SK-N-MC (cell line): ENCODE data around the gene ATRN.
"Not testable (repeated sequence)": the region's sequence is repeated elsewhere in the genome, so short reads cannot be mapped to it uniquely, and the experiment has no call there.

Source experiments
- DNase-seq: peaks from one replicate; pipeline ENCODE4 v3.0.0-alpha.2; 2011; ENCODE audit warnings: low read depth, low spot score
- H3K27ac ChIP-seq: fragments of 200-600 bp; sonication (generic); 2 replicates; pipeline ENCODE4 v1.5.1; 2016; ENCODE audit warnings: mixed run types
- H3K36me3 ChIP-seq: fragments of 200-600 bp; sonication (generic); 2 replicates; pipeline ENCODE4 v1.6.1; 2017; ENCODE audit warnings: antibody characterized with exemption, low read length, mixed read lengths; ENCODE audit not compliant: insufficient read depth
- H3K4me3 ChIP-seq: fragments of 200-600 bp; sonication (generic); 2 replicates; pipeline ENCODE4 v1.5.1; 2016
- H3K9ac ChIP-seq: fragments of 200-600 bp; sonication (generic); 2 replicates; pipeline ENCODE4 v1.8.0; 2017; ENCODE audit warnings: mixed run types, mixed read lengths; ENCODE audit not compliant: insufficient read length
- H3K9me3 ChIP-seq: fragments of 200-600 bp; sonication (generic); 2 replicates; pipeline ENCODE4 v1.6.1; 2017; ENCODE audit warnings: low read depth, mild to moderate bottlenecking, antibody characterized with exemption, low read length, moderate library complexity, mixed read lengths
- EZH2 ChIP-seq: fragments of 200-600 bp; sonication (generic); IDR thresholded peaks from one replicate; pipeline ENCODE4 v1.6.1; 2017; ENCODE audit warnings: antibody characterized with exemption
- FOXP2 ChIP-seq: optimal IDR thresholded peaks from 2 replicates; pipeline ENCODE3; 2011; ENCODE audit warnings: mild to moderate bottlenecking, moderate library complexity; ENCODE audit not compliant: insufficient read depth; ENCODE audit errors: extremely low read length, control extremely low read depth
- POLR2AphosphoS5 ChIP-seq: IDR thresholded peaks from 2 replicates; pipeline ENCODE4 v1.6.1; 2012; ENCODE audit warnings: mild to moderate bottlenecking, low read depth, low read length, borderline replicate concordance

Gene ATRN

GRCh38 chr20:3502878-3503277 is 32.1 kb downstream of the ATRN start:
- Histone ChIP-seq H3K36me3 (no peaks in the 10 kb centered on the region), H3K9me3 (no peaks in the 10 kb centered on the region), H3K4me3 (no peak overlapping the region), H3K27ac (no peak overlapping the region), H3K9ac (no peak overlapping the region)
- DNase-seq, result no peak
- TF ChIP-seq FOXP2 (no peak), POLR2AphosphoS5 (no peak), EZH2 (no peak)

- Histone ChIP-seq H3K27ac (no peak overlapping the region), H3K9ac (no peak overlapping the region), H3K9me3 (no peaks in the 10 kb centered on the region), H3K4me3 (no peak overlapping the region), H3K36me3 (no peaks in the 10 kb centered on the region)
- TF ChIP-seq EZH2, result no peak
- TF ChIP-seq FOXP2, result no peak
- no peak for TF ChIP-seq POLR2AphosphoS5
- DNase-seq, result no peak
Measured at GRCh38 chr20:3505148-3505547, 34.3 kb downstream of the ATRN start.

- H3K9me3 ChIP-seq, result no peaks in the 10 kb centered on the region
- no peak for TF ChIP-seq FOXP2
- TF ChIP-seq POLR2AphosphoS5, result no peak
- no peak for TF ChIP-seq EZH2
- H3K9ac ChIP-seq, result no peak overlapping the region
- DNase-seq, result no peak
- no peak overlapping the region for H3K4me3 ChIP-seq
- H3K36me3 ChIP-seq, result no peaks in the 10 kb centered on the region
- H3K27ac ChIP-seq, result peak overlapping the region; percentile 50; the same call in 1 of the 2 replicates
Measured at GRCh38 chr20:3509064-3509463, 38.2 kb downstream of the ATRN start.

- Histone ChIP-seq H3K4me3 (no peak overlapping the region), H3K27ac (no peak overlapping the region)
- TF ChIP-seq POLR2AphosphoS5, result no peak
- no peak for TF ChIP-seq EZH2
- TF ChIP-seq FOXP2, result no peak
Measured at GRCh38 chr20:3510110-3510509, 39.3 kb downstream of the ATRN start.

DNA sequence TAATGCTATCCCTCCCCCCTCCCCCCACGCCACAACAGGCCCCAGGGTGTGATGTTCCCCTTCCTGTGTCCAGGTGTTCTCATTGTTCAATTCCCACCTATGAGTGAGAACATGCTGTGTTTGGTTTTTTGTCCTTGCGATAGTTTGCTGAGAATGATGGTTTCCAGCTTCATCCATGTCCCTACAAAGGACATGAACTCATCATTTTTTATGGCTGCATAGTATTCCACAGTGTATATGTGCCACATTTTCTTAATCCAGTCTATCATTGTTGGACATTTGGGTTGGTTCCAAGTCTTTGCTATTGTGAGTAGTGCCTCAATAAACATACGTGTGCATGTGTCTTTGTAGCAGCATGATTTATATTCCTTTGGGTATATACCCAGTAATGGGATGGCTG is 41.4 kb downstream of the ATRN start:
- not testable (repeated sequence) for H3K9ac ChIP-seq, H3K9me3 ChIP-seq, H3K36me3 ChIP-seq, DNase-seq, H3K4me3 ChIP-seq, H3K27ac ChIP-seq

More at GRCh38 chr20:3510110-3510509, 39.3 kb downstream of the ATRN start:
- H3K36me3 ChIP-seq, result no peaks in the 10 kb centered on the region
- no peaks in the 10 kb centered on the region for H3K9me3 ChIP-seq
- H3K9ac ChIP-seq, result no peak overlapping the region
- no peak for DNase-seq

GRCh38 chr20:3514012-3514642 is 43.3 kb downstream of the ATRN start:
- Histone ChIP-seq H3K9ac (no peak overlapping the region), H3K4me3 (no peak overlapping the region), H3K36me3 (no peaks in the 10 kb centered on the region), H3K27ac (no peak overlapping the region), H3K9me3 (no peaks in the 10 kb centered on the region)
- TF ChIP-seq EZH2, result no peak
- TF ChIP-seq FOXP2, result no peak
- DNase-seq, result no peak

DNA sequence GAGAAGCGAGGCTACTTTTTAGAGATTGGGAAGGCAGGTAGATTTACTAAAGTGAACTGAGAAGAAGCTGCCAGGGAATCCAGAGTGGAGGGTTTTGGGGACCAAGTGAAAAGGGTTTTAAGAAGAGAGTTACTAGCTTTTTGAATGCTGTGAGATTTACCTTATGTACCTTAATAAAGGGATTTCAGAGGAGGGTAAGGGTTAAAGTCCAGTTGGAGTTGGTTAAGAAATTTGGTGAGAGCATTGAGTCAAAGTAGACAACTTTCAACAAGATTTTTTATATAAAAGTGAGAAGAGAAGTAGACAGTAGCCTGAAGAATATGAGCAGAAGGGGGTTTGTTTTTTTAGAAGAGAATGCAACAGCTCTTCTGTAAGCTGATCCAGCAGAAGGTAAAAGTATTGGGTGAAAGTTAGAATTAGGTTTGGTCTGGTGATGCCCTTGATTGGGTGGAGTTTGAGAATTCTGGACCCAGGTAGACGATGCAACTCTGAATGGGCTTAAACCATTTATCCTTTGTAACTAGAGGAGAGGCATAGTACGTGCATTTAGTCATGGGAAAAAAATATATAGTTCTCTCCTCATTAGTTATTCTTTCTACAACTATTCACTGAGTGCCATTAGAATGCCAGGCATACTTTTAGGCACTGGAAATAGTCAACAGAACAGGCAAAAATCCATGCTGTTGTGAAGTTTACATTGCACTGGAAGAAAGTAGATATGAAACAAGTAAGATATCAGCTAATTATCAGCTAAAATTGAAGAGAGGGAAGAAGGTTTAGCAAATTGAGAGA is 44.8 kb downstream of the ATRN start:
- no peak for TF ChIP-seq FOXP2
- TF ChIP-seq EZH2, result no peak
- no peak for TF ChIP-seq POLR2AphosphoS5
- no peak for DNase-seq
- Histone ChIP-seq H3K9ac (no peak overlapping the region), H3K36me3 (no peaks in the 10 kb centered on the region), H3K9me3 (no peaks in the 10 kb centered on the region), H3K4me3 (no peak overlapping the region), H3K27ac (no peak overlapping the region)

DNA sequence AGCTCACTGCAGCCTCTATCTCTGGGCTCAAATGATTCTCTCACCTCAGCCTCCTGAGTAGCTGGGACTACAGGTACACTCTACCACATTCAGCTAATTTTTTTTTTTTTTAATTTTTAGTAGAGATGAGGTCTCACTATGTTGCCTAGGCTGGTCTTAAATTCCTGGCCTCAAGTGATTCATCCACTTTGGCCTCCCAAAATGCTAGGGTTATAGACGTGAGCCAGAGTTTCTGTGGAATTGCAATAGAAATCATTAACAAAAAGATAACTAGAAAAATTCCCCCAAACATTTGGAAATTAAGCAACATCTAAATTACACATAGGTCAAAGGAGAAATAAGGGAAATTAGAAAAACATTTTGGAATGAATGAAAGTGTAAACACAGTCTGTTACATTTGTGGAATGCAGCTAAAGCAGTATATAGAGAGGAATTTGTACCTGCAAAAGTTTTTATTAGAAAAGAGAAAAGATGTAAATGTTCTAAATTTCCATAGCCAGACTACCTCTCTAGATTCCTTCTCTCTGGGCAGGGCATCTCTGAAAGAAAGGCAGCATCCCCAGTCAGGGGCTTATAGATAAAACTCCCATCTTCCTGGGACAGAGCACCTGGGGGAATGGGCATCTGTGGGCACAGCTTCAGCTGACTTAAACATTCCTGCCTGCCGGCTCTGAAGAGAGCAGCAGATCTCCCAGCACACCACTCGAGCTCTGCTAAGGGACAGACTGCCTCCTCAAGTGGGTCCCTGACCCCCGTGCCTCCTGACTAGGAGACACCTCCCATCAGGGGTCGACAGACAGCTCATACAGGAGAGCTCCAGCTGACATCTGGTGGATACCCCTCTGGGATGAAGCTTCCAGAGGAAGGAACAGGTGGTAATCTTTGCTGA is 51.3 kb downstream of the ATRN start:
- no peaks in the 10 kb centered on the region for H3K36me3 ChIP-seq
- no peak overlapping the region for H3K9ac ChIP-seq
- no peak overlapping the region for H3K27ac ChIP-seq
- H3K9me3 ChIP-seq, result no peaks in the 10 kb centered on the region
- TF ChIP-seq FOXP2 (no peak), POLR2AphosphoS5 (no peak), EZH2 (no peak)
- DNase-seq, result no peak
- H3K4me3 ChIP-seq, result no peak overlapping the region

- H3K27ac ChIP-seq, H3K9me3 ChIP-seq, H3K9ac ChIP-seq, H3K36me3 ChIP-seq, H3K4me3 ChIP-seq, DNase-seq: not testable (repeated sequence)
Measured at GRCh38 chr20:3524696-3525095, 53.9 kb downstream of the ATRN start.
